Limb (tissue), 2 donors: ENCODE results near the gene PKD2L2.
"Not testable (repeated sequence)": the region's sequence is repeated elsewhere in the genome, so short reads cannot be mapped to it uniquely, and the experiment has no call there.

Source experiments
- DNase-seq, 2 donors: peaks; one replicate each; pipeline ENCODE4 v3.0.0-alpha.2; 2016; ENCODE audit errors: extremely low spot score in 2 of 2

Gene PKD2L2

GRCh38 chr5:137957948-137958347, 68.7 kb downstream of the PKD2L2 start:
- DNase-seq, result no peak

- DNase-seq, result no peak
These were observed 70.2 kb downstream of the PKD2L2 start for GRCh38 chr5:137959488-137959887.

- DNase-seq, result no peak
These were observed 70.9 kb downstream of the PKD2L2 start for GRCh38 chr5:137960141-137960540.

GRCh38 chr5:137960819-137961218, 71.6 kb downstream of the PKD2L2 start:
- no peak for DNase-seq

- DNase-seq, result not testable (repeated sequence)
These were observed 81.1 kb downstream of the PKD2L2 start for GRCh38 chr5:137970384-137970783.

GRCh38 chr5:137975208-137975607, 86.0 kb downstream of the PKD2L2 start:
- no peak for DNase-seq

- no peak for DNase-seq
These were observed 100.2 kb downstream of the PKD2L2 start for GRCh38 chr5:137989419-137989818.
